ENCODE measurements around the gene ZFYVE26. TPM values are rescaled to one million over a fixed set of nuclear protein-coding genes. Genes with fewer than 3 reads are reported as not detected.

ZFYVE26 gene
- total and polyA plus RNA-seq, 2 donors (not counting 1 experiment from before 2014, with no cell fraction given): 10.9 to 46.3 TPM

DNA sequence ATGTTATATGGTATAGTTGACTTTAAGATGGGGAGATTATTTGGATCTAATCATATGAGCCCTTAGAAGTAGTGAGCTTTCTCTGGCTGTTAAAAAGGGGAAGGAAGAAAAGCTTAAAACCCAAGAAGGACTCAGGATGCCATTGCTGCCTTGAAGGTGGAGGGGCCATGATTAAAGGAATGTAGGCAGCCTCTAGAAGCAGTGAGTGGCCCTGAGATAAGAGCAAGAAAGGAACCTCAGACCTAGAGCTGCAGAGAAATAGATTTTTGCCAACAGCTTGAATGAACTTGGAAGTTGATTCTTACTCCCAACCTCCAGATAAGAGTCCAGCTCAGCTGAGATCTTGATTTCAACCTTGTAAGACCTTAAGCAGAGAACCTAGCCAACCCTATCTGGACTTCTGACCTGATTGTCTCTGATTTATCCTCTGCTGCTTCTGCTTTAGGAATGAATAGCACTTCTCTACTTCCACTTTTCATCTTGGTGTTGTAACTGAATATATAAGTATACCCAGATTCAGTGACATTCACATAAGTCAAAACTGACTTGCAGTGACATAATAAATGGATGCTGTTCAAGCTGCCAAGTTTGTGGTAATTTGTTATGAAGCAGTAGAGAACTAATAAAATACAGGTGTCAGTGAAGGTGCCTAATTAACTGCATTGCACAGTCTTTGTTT is 36.7 kb upstream of the ZFYVE26 start:
- peaks cover 6 to 8% of the 10 kb centered on the region in 2 donors for H3K4me1 ChIP-seq (ENCODE audit: control insufficient read depth in 2 of 2, insufficient read depth in 2 of 2, low read length in 2 of 2)
- no peaks in the 10 kb centered on the region for H3K27me3 Mint-ChIP-seq
- H3K9me3 ChIP-seq (ENCODE audit: control extremely low read depth in 1 of 3, control insufficient read depth in 2 of 3, insufficient read depth in 1 of 3, low read length in 2 of 3): peaks cover 0 to 6% (median 2%) of the 10 kb centered on the region in 3 donors
- TF ChIP-seq EZH2 (IDR thresholded peaks at IDR 0.05; ENCODE audit: borderline replicate concordance, insufficient read depth, low read depth, low read length, poor library complexity, severe bottlenecking): no peak
- no peak for TF ChIP-seq CTCF (IDR thresholded peaks at IDR 0.05)
- no peak overlapping the region for H3K9ac ChIP-seq (ENCODE audit: low read length)
- H3K27ac ChIP-seq (ENCODE audit: low read length in 2 of 2): no peak overlapping the region
- H3K27ac Mint-ChIP-seq: no peak overlapping the region
- H3K36me3 ChIP-seq (replicated peaks in 1 of 2; ENCODE audit: control extremely low read depth in 1 of 2, control insufficient read depth in 1 of 2, extremely low read depth in 1 of 2, insufficient read depth in 2 of 2, low read length in 1 of 2): peaks cover 0 to 2% of the 10 kb centered on the region in 2 experiments
- H3K4me3 ChIP-seq (ENCODE audit: control extremely low read depth in 1 of 5, extremely low read depth in 1 of 5, insufficient read depth in 1 of 5, low read depth in 2 of 5, low read length in 4 of 5): no peak overlapping the region
- ChIA-PET CTCF (no interaction called here), POLR2A (no interaction called here)
- H3K4me2 ChIP-seq (replicated peaks; ENCODE audit: low read depth, low read length, poor library complexity, severe bottlenecking): no peak overlapping the region
- H3K79me2 ChIP-seq (ENCODE audit: control insufficient read depth, insufficient read depth, low read length): peaks cover 25% of the 10 kb centered on the region
- no peak overlapping the region for H3K4me3 Mint-ChIP-seq
- no peak overlapping the region for H2AFZ ChIP-seq (ENCODE audit: insufficient read depth, low read depth, low read length, poor library complexity, severe bottlenecking)
- DNase-seq (no peak), ATAC-seq (ENCODE audit: low read depth) (no peak)
- H4K20me1 ChIP-seq (ENCODE audit: control insufficient read depth, insufficient read depth, low read length, poor library complexity, severe bottlenecking): no peaks in the 10 kb centered on the region
- H3K27me3 ChIP-seq (replicated peaks in 1 of 4; ENCODE audit: control extremely low read depth in 1 of 4, control insufficient read depth in 3 of 4, insufficient read depth in 4 of 4, low read length in 3 of 4): no peaks in the 10 kb centered on the region
- H3K9me3 Mint-ChIP-seq (ENCODE audit: insufficient read depth): peaks cover 3% of the 10 kb centered on the region
- intact Hi-C loops (cut with micrococcal nuclease): no loop called here
- H3K4me1 Mint-ChIP-seq: peaks cover 16% of the 10 kb centered on the region

- no peaks in the 10 kb centered on the region for H4K20me1 ChIP-seq (ENCODE audit: control insufficient read depth, insufficient read depth, low read length, poor library complexity, severe bottlenecking)
- H3K27me3 ChIP-seq (replicated peaks in 1 of 4; ENCODE audit: control extremely low read depth in 1 of 4, control insufficient read depth in 3 of 4, insufficient read depth in 4 of 4, low read length in 3 of 4): no peaks in the 10 kb centered on the region
- H3K9ac ChIP-seq (ENCODE audit: low read length): no peak overlapping the region
- DNase-seq (no peak), ATAC-seq (ENCODE audit: low read depth) (no peak)
- peaks cover 37% of the 10 kb centered on the region for H3K79me2 ChIP-seq (ENCODE audit: control insufficient read depth, insufficient read depth, low read length)
- POLR2A ChIA-PET: no interaction called here
- H3K9me3 ChIP-seq (ENCODE audit: control extremely low read depth in 1 of 3, control insufficient read depth in 2 of 3, insufficient read depth in 1 of 3, low read length in 2 of 3): peaks cover 0 to 11% (median 2%) of the 10 kb centered on the region in 3 donors
- intact Hi-C loops (cut with micrococcal nuclease): no loop called here
- WGBS (ENCODE audit: insufficient coverage): 63% methylated on average over 7 of the region's 9 CpGs
- TF ChIP-seq CTCF (IDR thresholded peaks at IDR 0.05) (no peak), EZH2 (IDR thresholded peaks at IDR 0.05; ENCODE audit: borderline replicate concordance, insufficient read depth, low read depth, low read length, poor library complexity, severe bottlenecking) (no peak)
- H3K4me1 ChIP-seq (ENCODE audit: control insufficient read depth in 2 of 2, insufficient read depth in 2 of 2, low read length in 2 of 2): peaks cover 6 to 8% of the 10 kb centered on the region in 2 donors
- CTCF ChIA-PET: interaction anchor here (0.7 kb wide), 1 partner anchor 14 kb away, joined by 3 read pairs; no protein-coding TSS in a partner anchor
- Mint-ChIP-seq H3K27me3 (no peaks in the 10 kb centered on the region), H3K27ac (no peak overlapping the region), H3K9me3 (ENCODE audit: insufficient read depth) (peaks cover 6% of the 10 kb centered on the region), H3K4me3 (no peak overlapping the region), H3K4me1 (peaks cover 16% of the 10 kb centered on the region)
- peaks cover 0 to 2% of the 10 kb centered on the region in 2 experiments for H3K36me3 ChIP-seq (replicated peaks in 1 of 2; ENCODE audit: control extremely low read depth in 1 of 2, control insufficient read depth in 1 of 2, extremely low read depth in 1 of 2, insufficient read depth in 2 of 2, low read length in 1 of 2)
- H3K27ac ChIP-seq (ENCODE audit: low read length in 2 of 2): no peak overlapping the region
- no peak overlapping the region for H2AFZ ChIP-seq (ENCODE audit: insufficient read depth, low read depth, low read length, poor library complexity, severe bottlenecking)
- H3K4me3 ChIP-seq (ENCODE audit: control extremely low read depth in 1 of 5, extremely low read depth in 1 of 5, insufficient read depth in 1 of 5, low read depth in 2 of 5, low read length in 4 of 5): no peak overlapping the region
- no peak overlapping the region for H3K4me2 ChIP-seq (replicated peaks; ENCODE audit: low read depth, low read length, poor library complexity, severe bottlenecking)
Measured at GRCh38 chr14:67851785-67852410, 35.5 kb upstream of the ZFYVE26 start.

All from B cell (primary cell).